CD4-positive, alpha-beta T cell treated with Interleukin-6 for 4 hours (primary cell): ENCODE measurements around the gene HAUS8.

ENCODE experiments used
- DNase-seq: peaks from one replicate; pipeline ENCODE4 v3.0.0-alpha.2; 2020; ENCODE audit warnings: mixed read lengths

HAUS8 gene

GRCh38 chr19:17075864-17076542, 751 bp upstream of the HAUS8 start:
- DNase-seq: peak; percentile 49

GRCh38 chr19:17074634-17075034, 618 bp downstream of the HAUS8 start:
- DNase-seq: no peak

- no peak for DNase-seq
These were observed 1.2 kb downstream of the HAUS8 start for GRCh38 chr19:17073869-17074633.

- DNase-seq: no peak
These were observed 4.3 kb downstream of the HAUS8 start for GRCh38 chr19:17070912-17071311.

- no peak for DNase-seq
These were observed 4.8 kb downstream of the HAUS8 start for GRCh38 chr19:17070421-17070820.

GRCh38 chr19:17069193-17069592, 6.1 kb downstream of the HAUS8 start:
- no peak for DNase-seq

- no peak for DNase-seq
These were observed 11.8 kb downstream of the HAUS8 start for GRCh38 chr19:17063428-17063827.

GRCh38 chr19:17061691-17062090, 13.6 kb downstream of the HAUS8 start:
- DNase-seq: no peak

- no peak for DNase-seq
These were observed 14.0 kb downstream of the HAUS8 start for GRCh38 chr19:17061205-17061604.

- DNase-seq: no peak
These were observed 14.4 kb downstream of the HAUS8 start for GRCh38 chr19:17060802-17061201.

- no peak for DNase-seq
These were observed 17.0 kb downstream of the HAUS8 start for GRCh38 chr19:17058236-17058635.

GRCh38 chr19:17055636-17056035, 19.6 kb downstream of the HAUS8 start:
- DNase-seq: no peak

- DNase-seq: no peak
These were observed 20.5 kb downstream of the HAUS8 start for GRCh38 chr19:17054746-17055145.

- DNase-seq: peak; percentile 22
These were observed 22.8 kb downstream of the HAUS8 start for GRCh38 chr19:17052439-17052838.

GRCh38 chr19:17049711-17050280, 25.5 kb downstream of the HAUS8 start:
- DNase-seq: no peak

GRCh38 chr19:17048885-17049453, 26.3 kb downstream of the HAUS8 start:
- DNase-seq: no peak

GRCh38 chr19:17045907-17046502, 29.2 kb downstream of the HAUS8 start:
- DNase-seq: no peak

GRCh38 chr19:17043744-17044143, 31.5 kb downstream of the HAUS8 start:
- DNase-seq: no peak

- no peak for DNase-seq
These were observed 33.3 kb downstream of the HAUS8 start for GRCh38 chr19:17041976-17042375.

- no peak for DNase-seq
These were observed 37.2 kb downstream of the HAUS8 start for GRCh38 chr19:17037966-17038500.

GRCh38 chr19:17037184-17037583, 38.1 kb downstream of the HAUS8 start:
- DNase-seq: no peak

- DNase-seq: no peak
These were observed 38.6 kb downstream of the HAUS8 start for GRCh38 chr19:17036640-17037039.

GRCh38 chr19:17035842-17036424, 39.3 kb downstream of the HAUS8 start:
- no peak for DNase-seq
